Umbilical cord (tissue), 2 donors: ENCODE measurements around the gene URGCP. TPM values are rescaled to one million over a fixed set of nuclear protein-coding genes. Genes with fewer than 3 reads are reported as not detected.
A peak's percentile ranks its signal among the peaks of the same experiment; 100 is the strongest.

Experiments
- DNase-seq: peaks from one replicate; pipeline ENCODE4 v3.0.0-alpha.2; 2015; ENCODE audit warnings: low spot score
- total RNA-seq: library from RNA; depleted of rRNA; stranded (reverse); fragments of >200 nt; gene quantifications from one replicate; pipeline ENCODE4 v1.2.3, GENCODE V29; 2014; ENCODE audit warnings: low replicate concordance; ENCODE audit not compliant: insufficient read depth

URGCP gene
- total RNA-seq, 1 donor from 2014 or later, result 25.5 TPM

- DNase-seq, result no peak
Observed at GRCh38 chr7:43876241-43876640, 30.2 kb downstream of the URGCP start.

GRCh38 chr7:43873300-43873699, 33.1 kb downstream of the URGCP start:
- DNase-seq, result peak; percentile 37

GRCh38 chr7:43872406-43873110, 33.8 kb downstream of the URGCP start:
- peak; percentile 94 for DNase-seq

DNA sequence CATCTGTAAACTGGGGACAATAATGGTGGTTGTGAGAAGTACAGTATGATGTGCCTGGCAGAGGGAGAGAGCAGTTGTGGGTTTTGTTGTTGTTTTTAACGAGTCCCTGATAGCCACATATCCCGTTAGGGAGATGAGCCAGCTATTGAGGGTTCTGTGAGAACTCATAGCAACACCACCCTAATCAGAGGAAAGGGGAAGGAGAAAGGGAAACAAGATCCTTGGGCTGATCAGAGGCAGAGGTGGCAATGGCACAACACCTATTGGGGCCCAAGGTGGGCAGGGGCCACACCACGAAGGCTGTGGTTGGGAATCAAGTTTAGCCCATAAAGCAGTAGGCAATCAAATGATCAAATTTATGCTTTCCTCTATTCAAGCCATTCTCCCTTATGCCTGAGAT, 35.3 kb downstream of the URGCP start:
- no peak for DNase-seq

DNA sequence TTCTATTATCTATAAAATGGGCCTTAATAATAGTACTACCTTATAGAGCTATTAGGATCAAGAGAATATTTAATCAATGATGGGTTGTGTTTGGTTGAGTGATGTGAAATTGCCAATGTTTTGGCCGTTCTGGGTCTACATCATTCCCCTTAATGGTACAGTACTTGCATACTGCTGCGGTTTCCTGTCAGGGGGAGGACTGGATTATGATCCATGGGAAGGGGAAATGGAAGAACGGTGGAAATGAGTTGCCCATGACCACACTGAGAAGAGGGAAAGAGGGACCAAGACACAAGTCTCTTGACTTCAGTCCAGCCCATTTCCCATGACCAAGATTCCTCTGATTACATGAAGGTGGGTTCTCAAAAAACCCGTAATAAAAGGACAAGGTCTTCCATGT, 36.1 kb downstream of the URGCP start:
- no peak for DNase-seq

DNA sequence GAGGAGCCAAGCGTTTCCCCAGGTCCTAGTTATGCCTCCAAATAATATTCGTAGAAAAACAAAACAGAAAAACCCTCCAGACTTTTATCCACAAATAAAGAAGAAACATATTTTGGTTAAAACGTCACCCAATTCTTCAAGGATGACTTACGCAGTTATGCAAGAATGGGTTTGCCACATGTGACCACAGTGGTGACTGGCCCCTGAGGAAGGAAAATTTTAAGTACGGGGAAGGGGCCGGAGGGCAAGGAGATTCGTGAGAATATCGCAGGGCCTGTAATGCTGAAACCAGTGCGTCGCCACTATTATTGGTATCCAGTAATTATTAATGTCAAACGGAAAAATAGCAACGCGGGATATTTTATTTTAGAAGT, 36.5 kb downstream of the URGCP start:
- DNase-seq, result peak; percentile 65

DNA sequence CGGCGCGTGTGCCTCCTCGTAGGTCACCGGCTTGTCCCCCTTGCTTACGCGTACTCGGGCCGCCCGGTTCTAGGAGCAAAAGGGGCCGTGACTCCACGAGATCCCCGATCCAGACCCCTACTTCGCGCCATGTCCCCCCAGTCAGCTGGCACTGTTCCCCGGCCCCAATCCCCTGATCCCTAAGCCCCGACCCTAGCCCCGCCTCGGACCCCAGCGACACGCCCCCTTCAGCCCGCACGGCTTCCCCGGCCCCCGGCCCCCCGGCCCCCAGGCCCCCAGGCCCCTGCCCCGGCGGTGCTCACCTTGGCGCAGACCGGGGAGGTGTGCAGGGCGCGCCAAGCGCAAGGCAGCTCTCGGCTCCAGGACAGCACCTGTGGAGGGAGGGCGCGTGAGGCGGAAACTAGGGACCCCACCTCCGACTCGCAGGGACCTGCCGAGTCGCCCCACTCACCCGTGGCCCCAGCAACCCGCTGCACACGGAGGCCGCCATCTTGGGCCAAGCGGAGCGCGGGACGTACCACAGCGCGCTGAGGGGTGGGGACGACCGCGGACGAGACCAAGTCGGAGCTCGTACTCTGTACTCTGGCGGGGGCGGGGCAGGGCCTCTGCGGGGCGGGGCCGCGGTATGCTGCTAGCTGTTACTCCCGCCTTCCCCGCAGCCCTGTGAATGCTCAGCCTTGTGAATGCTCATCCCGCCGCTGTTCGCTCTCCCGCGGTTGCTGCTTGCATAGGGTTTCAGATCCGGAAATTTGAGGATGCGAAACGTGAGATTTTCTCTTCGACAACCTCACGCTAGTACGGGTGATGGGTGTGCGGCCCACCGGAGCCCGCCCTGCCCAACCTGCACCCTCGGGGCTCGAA, 37.2 kb downstream of the URGCP start, which contains the start of gene MRPS24:
TSS of gene MRPS24 (minus strand) at position 512 of the 861 bp plus-strand sequence. CDS start at position 490, 22 bp downstream.
- peak; percentile 97 for DNase-seq

GRCh38 chr7:43868681-43869005, 37.8 kb downstream of the URGCP start:
- DNase-seq, result no peak

DNA sequence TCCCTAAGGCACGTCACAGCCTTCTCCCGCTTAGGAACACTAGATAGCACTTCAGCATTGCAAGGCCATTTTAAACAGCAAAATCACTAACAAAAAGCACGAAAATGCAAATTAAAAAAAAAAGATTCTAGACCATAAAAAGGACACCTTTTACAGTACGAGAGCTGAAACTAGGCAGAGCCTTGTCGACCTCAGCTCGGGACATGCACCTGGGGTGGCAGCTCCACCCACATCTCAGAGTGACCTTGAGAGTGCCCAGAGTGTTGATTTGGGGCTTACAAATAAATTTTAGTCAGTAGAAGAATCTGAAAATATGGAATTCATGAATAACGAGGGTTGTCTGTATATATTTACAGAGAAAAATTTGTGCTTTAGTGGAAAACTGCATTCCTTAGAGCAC, 38.2 kb downstream of the URGCP start:
- no peak for DNase-seq

DNA sequence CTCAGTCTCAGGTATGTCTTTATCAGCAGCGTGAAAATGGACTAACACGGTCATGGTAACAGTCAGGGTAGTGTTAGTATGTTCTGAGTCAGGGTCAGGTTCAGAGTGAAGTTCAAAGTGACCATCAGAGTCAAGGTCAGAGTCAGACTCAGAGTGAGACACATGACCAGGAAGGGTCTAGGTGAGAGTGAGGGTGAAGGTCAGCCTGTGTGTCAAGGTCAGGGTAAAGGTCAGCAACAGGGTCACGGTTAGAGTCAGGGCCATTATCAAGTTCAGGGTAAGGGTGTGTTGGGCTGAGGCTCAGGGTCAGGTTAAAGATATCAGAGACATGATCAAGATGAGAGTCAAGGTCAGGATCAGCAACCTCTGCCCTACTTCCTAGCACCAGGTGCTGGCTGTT, 41.1 kb downstream of the URGCP start:
- DNase-seq, result no peak

DNA sequence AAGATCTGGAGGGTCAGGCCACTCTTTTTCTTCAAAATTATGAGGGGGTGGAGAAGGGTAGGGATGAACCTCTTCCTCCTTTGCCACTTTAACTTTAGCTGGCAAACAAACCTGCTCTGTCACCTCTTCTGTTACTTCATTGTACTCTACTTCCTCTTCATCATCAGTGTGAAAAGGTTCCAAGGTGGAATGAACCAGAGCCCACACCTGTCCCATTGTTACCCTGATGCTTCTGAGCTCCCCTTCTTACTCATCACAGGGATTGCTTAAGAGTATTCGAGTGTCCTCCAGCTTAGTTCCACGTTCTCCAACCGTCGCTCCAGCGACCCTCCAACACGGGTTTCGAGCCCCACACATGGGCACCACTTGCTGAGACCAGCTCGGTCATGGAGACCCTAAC, 42.3 kb downstream of the URGCP start:
- DNase-seq, result no peak

GRCh38 chr7:43856996-43857395, 49.4 kb downstream of the URGCP start:
- no peak for DNase-seq

DNA sequence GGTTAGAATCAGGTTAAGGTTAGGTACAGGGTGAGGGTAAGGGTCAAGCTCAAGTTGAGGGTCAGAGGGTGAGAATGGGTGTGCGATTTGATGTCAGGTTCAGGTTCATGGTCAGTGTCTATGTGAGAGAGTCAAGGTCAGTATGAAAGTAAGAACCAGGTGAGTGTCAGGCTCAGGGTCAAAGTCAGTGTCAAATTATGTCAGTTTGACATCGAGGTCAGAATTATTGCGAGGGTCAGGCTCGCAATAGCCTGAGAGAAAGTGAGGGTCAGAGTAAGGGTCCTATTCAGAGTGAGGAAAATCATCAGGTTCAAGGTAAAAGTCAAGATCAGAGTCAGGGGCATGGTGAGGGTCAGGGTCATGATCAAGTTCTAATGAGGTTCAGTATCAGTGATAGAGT, 50.1 kb downstream of the URGCP start:
- no peak for DNase-seq

DNA sequence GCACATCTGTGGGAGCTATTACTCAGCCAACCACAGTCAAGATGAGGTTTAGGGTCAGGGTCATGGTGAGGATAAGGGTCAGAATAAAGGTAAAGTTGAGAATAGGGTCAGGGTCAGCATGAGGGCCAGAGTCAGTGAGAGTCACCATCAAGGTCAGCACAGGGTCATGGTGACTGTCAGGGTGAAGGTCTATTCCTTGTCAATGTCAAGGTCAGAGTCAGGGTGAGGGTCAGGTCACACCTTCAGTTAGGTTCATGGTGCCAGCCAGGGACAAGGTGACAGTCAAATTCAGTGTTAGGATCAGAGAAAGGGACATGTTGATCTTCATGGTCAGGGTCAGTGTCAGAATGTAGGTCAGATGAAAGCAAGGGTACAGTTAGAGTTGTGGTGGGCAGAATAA, 51.2 kb downstream of the URGCP start:
- no peak for DNase-seq

- DNase-seq, result no peak
Observed at GRCh38 chr7:43851805-43852204, 54.6 kb downstream of the URGCP start.

GRCh38 chr7:43850348-43851116, 55.9 kb downstream of the URGCP start:
- no peak for DNase-seq

- DNase-seq, result no peak
Observed at GRCh38 chr7:43849047-43849446, 57.3 kb downstream of the URGCP start.

GRCh38 chr7:43847496-43847895, 58.9 kb downstream of the URGCP start:
- no peak for DNase-seq

DNA sequence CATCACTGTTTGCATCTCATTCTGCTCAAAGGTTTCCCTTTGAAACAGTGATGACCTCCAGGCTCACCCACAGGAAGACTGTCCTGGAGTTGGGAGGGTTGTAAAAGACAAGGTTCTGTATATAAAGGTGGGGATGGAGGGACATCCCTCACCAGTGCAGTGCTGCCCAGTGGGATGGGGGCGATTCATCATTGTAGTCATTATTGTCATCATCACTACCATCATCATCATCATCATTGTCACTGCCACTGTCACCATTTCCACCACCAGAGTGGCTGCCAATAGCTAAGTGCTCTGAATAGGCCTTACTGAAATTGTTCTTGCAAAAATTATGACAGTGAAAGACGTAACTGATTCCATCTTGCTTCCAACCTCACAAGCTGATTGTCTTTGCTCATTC, 61.7 kb downstream of the URGCP start:
- DNase-seq, result no peak

GRCh38 chr7:43844257-43844656, 62.1 kb downstream of the URGCP start:
- DNase-seq, result no peak

- no peak for DNase-seq
Observed at GRCh38 chr7:43843296-43843695, 63.1 kb downstream of the URGCP start.

DNA sequence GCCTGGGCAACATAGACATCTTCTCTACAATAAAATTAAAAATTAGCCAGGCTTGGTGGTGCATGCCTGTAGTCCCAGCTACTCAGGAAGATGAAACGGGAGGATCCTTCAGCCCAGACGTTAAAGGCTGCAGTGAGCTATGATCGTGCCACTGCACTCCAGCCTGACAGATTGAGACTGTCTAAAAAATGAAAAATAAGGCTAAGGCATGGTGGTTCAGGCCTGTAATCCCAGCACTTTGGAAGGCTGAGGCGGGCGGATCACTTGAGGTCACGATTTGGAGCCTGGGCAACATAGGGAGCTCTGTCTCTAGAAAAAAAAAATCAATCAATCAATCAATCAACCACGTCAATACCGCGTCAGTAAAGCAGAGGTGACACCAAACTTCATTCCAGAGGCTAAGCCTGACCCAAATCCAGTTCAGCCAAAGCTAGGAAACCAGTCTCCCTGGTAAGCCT, 68.2 kb downstream of the URGCP start:
- no peak for DNase-seq
